Erythroblast (primary cell): ENCODE results near the gene NAV3.

Experiments
- GATA1 ChIP-seq: IDR thresholded peaks from 2 replicates; pipeline ENCODE4 v1.6.1; 2011; ENCODE audit warnings: low read depth, mild to moderate bottlenecking, control low read depth, low read length, moderate library complexity
- POLR2A ChIP-seq: IDR thresholded peaks from 2 replicates; pipeline ENCODE4 v1.6.1; 2011; ENCODE audit warnings: mild to moderate bottlenecking, low read length

- TF ChIP-seq POLR2A (no peak), GATA1 (no peak)
Observed at GRCh38 chr12:77947330-77947729, 116.6 kb downstream of the NAV3 start.
